ENCODE measurements around the gene VSIG10L2. TPM values are rescaled to one million over a fixed set of nuclear protein-coding genes. Genes with fewer than 3 reads are reported as not detected.

The VSIG10L2 gene
- total and polyA plus RNA-seq, 2 donors, result 0.09 to 0.84 TPM

DNA sequence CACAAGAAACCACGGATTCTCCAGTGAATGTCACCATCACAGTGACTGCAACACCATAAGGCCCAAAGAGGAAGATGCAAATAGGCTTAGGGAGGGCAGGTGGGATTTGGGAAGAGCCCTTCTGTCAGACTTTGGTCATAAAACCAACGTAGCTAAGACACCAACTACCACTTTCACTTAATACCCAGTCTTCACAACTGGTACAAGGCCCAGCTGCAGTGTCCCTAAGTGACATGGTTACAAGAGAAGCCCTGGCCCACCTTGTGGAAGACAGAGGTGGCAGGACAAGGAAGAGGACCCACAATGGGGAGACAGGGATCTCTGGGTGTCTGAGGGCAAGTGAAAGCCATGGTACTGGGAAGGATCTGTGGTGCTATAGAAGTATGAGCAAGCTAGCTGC is 10.0 kb downstream of the VSIG10L2 start:
- Histone ChIP-seq H3K9me3 (ENCODE audit: control insufficient read depth in 2 of 2, insufficient read depth in 1 of 2, low read length in 1 of 2) (no peaks in the 10 kb centered on the region), H3K27ac (ENCODE audit: low read depth in 1 of 2, low read length in 1 of 2) (no peak overlapping the region), H3K27me3 (ENCODE audit: control insufficient read depth in 2 of 2, insufficient read depth in 1 of 2, low read length in 1 of 2) (no peaks in the 10 kb centered on the region), H3K4me1 (ENCODE audit: control insufficient read depth in 2 of 2, insufficient read depth in 2 of 2, low read length in 2 of 2) (peaks cover 0 to 29% of the 10 kb centered on the region in 2 donors), H3K36me3 (ENCODE audit: control insufficient read depth in 2 of 2, insufficient read depth in 2 of 2, low read length in 1 of 2) (no peaks in the 10 kb centered on the region), H3K4me3 (ENCODE audit: low read length in 2 of 2) (no peak overlapping the region)
- 88% methylated on average over 2 of the region's 2 CpGs for WGBS
- no peak for DNase-seq (ENCODE audit: low read depth in 6 of 9, low spot score in 9 of 9)

DNA sequence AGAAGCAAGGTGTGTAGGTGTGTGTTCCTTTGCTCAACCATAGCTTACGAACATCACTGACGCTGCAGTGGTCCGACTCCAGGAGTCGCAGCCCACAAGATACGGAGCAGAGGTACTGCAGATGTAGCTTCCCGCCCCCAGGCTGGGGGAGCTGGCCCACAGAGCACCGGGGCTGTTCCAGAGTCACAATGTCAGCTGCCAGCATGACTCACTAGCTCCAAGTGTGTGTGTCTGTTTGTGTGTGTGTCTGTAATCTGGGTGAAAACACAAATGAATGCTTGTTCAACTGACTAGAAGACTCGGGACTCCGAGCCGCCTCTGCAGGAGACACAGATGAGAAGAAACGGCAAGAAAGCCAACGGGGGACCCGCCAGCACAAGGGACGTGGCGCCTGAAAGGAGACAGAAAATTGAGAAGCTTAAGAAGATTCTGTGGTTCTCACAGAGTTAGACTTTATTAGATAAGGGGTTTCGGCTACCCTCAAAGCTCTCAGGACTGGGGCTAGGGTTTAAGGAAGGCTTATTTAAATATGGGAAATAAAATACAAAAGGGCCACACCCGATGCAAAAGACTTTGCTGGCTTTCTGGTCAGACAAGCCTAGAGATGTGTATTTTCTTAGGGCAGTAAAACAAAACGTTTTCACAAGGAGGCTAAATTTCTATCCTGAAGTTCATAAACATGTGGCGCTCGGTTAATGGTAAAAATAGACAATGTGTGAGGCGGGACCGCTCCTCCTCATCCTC is 10.7 kb downstream of the VSIG10L2 start:
- no peak for DNase-seq (ENCODE audit: low read depth in 6 of 9, low spot score in 9 of 9)
- H3K27me3 ChIP-seq (ENCODE audit: control insufficient read depth in 2 of 2, insufficient read depth in 1 of 2, low read length in 1 of 2), result no peaks in the 10 kb centered on the region
- H3K27ac ChIP-seq (ENCODE audit: low read depth in 1 of 2, low read length in 1 of 2), result peak overlapping the region in 1 of 2 donors; percentile 75

DNA sequence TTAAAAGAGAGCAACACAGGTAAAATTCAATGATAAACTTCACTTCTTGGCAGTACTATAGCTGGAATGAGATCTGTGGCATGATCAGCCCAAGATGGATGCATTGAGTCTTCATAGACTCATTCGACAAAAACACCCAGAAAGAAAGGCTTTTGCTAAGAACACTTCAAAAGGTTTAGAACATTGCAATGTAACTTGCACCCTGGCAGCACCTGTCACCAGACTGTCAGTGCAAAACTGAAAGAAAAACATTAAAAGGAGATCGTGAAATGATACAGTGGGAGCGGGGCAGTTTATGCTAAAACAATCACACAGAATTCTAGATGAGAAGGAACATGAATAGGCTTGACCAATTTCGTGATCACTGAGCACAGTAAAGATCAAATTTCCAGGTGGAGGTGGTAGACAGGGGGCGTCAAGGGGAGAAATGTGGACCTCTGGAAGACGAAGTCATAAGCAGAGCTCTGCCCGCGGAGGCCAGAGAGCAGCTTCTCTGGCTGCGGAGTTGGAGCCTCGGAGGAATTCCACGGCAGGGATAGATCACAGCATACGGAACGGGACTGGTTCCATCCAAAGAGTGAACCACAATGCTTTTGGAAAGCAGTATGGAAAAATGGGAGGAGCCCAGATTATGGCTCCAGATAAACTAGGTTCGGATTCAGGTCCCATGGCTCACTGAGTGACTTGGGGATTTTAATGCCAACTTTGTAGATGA is 11.9 kb downstream of the VSIG10L2 start:
- H3K4me3 ChIP-seq (ENCODE audit: low read length in 2 of 2), result peak overlapping the region; percentile 11 to 29
- peak overlapping the region; percentile 55 to 75 for H3K27ac ChIP-seq (ENCODE audit: low read depth in 1 of 2, low read length in 1 of 2)
- 77% methylated on average over 14 of the region's 14 CpGs for WGBS
- peak in 8 of 9 donors; percentile 7 to 52 (median 26) for DNase-seq (ENCODE audit: low read depth in 6 of 9, low spot score in 9 of 9)
- peaks cover 0 to 25% of the 10 kb centered on the region in 2 donors for H3K4me1 ChIP-seq (ENCODE audit: control insufficient read depth in 2 of 2, insufficient read depth in 2 of 2, low read length in 2 of 2)
- H3K36me3 ChIP-seq (ENCODE audit: control insufficient read depth in 2 of 2, insufficient read depth in 2 of 2, low read length in 1 of 2), result no peaks in the 10 kb centered on the region
- H3K9me3 ChIP-seq (ENCODE audit: control insufficient read depth in 2 of 2, insufficient read depth in 1 of 2, low read length in 1 of 2), result no peaks in the 10 kb centered on the region
- H3K27me3 ChIP-seq (ENCODE audit: control insufficient read depth in 2 of 2, insufficient read depth in 1 of 2, low read length in 1 of 2), result no peaks in the 10 kb centered on the region

More for the DNA sequence above, 10.7 kb downstream of the VSIG10L2 start:
- 94% methylated on average over 22 of the region's 22 CpGs for WGBS
- Histone ChIP-seq H3K4me1 (ENCODE audit: control insufficient read depth in 2 of 2, insufficient read depth in 2 of 2, low read length in 2 of 2) (peaks cover 0 to 29% of the 10 kb centered on the region in 2 donors), H3K9me3 (ENCODE audit: control insufficient read depth in 2 of 2, insufficient read depth in 1 of 2, low read length in 1 of 2) (no peaks in the 10 kb centered on the region), H3K4me3 (ENCODE audit: low read length in 2 of 2) (no peak overlapping the region), H3K36me3 (ENCODE audit: control insufficient read depth in 2 of 2, insufficient read depth in 2 of 2, low read length in 1 of 2) (no peaks in the 10 kb centered on the region)

DNA sequence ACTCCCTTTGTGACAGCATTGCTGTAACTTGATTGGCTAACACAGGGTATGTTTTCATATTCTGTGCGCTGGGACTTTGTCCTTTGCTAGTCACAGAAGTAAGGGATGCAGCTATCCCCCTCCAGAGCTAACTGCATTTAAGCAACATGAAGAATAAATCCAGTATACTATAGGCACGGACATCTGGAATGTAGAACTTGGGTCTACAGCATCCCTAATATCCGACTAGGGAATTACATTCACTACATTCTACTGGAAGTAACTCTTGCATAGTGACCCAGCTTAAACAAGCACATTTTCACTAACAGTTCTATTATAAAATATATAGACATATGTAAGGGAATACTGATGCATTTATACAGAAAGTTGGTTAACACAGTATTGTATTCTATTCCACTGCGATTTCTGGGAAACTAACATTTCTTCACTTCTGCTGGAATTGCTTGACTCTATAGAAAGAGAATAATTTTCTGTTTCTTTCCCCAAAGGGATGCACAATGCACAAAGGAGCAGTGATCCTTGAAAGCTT is 13.1 kb downstream of the VSIG10L2 start:
- no peaks in the 10 kb centered on the region for H3K27me3 ChIP-seq (ENCODE audit: control insufficient read depth in 2 of 2, insufficient read depth in 1 of 2, low read length in 1 of 2)
- DNase-seq (ENCODE audit: low read depth in 6 of 9, low spot score in 9 of 9), result no peak
- peaks cover 0 to 25% of the 10 kb centered on the region in 2 donors for H3K4me1 ChIP-seq (ENCODE audit: control insufficient read depth in 2 of 2, insufficient read depth in 2 of 2, low read length in 2 of 2)
- H3K36me3 ChIP-seq (ENCODE audit: control insufficient read depth in 2 of 2, insufficient read depth in 2 of 2, low read length in 1 of 2), result no peaks in the 10 kb centered on the region
- no peak overlapping the region for H3K4me3 ChIP-seq (ENCODE audit: low read length in 2 of 2)
- 96% methylated on average over 4 of the region's 4 CpGs for WGBS
- H3K9me3 ChIP-seq (ENCODE audit: control insufficient read depth in 2 of 2, insufficient read depth in 1 of 2, low read length in 1 of 2), result no peaks in the 10 kb centered on the region
- no peak overlapping the region for H3K27ac ChIP-seq (ENCODE audit: low read depth in 1 of 2, low read length in 1 of 2)

DNA sequence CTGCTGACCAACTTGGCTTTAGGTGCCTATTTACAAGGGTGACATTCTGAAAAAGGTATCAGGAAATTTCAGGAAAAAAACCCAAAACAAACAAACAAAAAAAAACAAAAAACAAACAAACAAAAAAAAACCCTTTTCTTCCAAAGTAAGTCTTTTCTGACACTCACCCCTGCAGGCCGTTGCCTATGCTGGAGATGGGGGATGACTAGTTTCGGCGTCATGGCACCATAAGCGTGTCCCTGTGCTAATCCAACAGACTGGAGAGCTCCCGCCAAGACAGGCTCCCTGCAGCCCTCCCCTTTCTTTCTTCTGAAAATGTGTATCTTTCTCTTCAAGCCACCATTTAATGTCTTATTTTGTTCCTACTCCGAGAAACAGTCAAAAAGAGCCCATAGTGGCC is 13.7 kb downstream of the VSIG10L2 start:
- Histone ChIP-seq H3K9me3 (ENCODE audit: control insufficient read depth in 2 of 2, insufficient read depth in 1 of 2, low read length in 1 of 2) (no peaks in the 10 kb centered on the region), H3K4me3 (ENCODE audit: low read length in 2 of 2) (no peak overlapping the region), H3K4me1 (ENCODE audit: control insufficient read depth in 2 of 2, insufficient read depth in 2 of 2, low read length in 2 of 2) (peaks cover 0 to 25% of the 10 kb centered on the region in 2 donors), H3K27ac (ENCODE audit: low read depth in 1 of 2, low read length in 1 of 2) (no peak overlapping the region), H3K36me3 (ENCODE audit: control insufficient read depth in 2 of 2, insufficient read depth in 2 of 2, low read length in 1 of 2) (no peaks in the 10 kb centered on the region), H3K27me3 (ENCODE audit: control insufficient read depth in 2 of 2, insufficient read depth in 1 of 2, low read length in 1 of 2) (no peaks in the 10 kb centered on the region)
- 95% methylated on average over 6 of the region's 6 CpGs for WGBS
- DNase-seq (ENCODE audit: low read depth in 6 of 9, low spot score in 9 of 9), result no peak

DNA sequence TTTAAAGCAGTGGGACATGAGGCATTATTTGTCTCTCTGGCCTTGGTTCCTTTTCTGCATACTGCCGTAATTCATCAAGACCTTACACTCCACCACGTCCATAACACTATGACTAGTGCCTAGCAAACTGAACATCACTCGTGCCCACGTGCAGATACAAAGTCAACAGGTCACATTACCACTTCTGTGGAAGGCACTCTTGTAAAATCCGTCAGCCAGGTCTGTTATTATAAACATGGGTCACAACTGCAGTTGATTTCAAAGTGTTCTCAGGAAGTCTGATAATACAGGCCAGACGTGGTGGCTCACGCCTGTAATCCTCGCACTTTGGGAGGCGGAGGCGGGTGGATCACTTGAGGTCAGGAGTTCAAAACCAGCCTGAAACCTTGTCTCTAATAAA is 14.1 kb downstream of the VSIG10L2 start:
- Histone ChIP-seq H3K4me3 (ENCODE audit: low read length in 2 of 2) (no peak overlapping the region), H3K27ac (ENCODE audit: low read depth in 1 of 2, low read length in 1 of 2) (no peak overlapping the region), H3K4me1 (ENCODE audit: control insufficient read depth in 2 of 2, insufficient read depth in 2 of 2, low read length in 2 of 2) (peaks cover 0 to 25% of the 10 kb centered on the region in 2 donors), H3K36me3 (ENCODE audit: control insufficient read depth in 2 of 2, insufficient read depth in 2 of 2, low read length in 1 of 2) (no peaks in the 10 kb centered on the region), H3K27me3 (ENCODE audit: control insufficient read depth in 2 of 2, insufficient read depth in 1 of 2, low read length in 1 of 2) (no peaks in the 10 kb centered on the region), H3K9me3 (ENCODE audit: control insufficient read depth in 2 of 2, insufficient read depth in 1 of 2, low read length in 1 of 2) (no peaks in the 10 kb centered on the region)
- WGBS, result 94% methylated on average over 10 of the region's 10 CpGs
- no peak for DNase-seq (ENCODE audit: low read depth in 6 of 9, low spot score in 9 of 9)

DNA sequence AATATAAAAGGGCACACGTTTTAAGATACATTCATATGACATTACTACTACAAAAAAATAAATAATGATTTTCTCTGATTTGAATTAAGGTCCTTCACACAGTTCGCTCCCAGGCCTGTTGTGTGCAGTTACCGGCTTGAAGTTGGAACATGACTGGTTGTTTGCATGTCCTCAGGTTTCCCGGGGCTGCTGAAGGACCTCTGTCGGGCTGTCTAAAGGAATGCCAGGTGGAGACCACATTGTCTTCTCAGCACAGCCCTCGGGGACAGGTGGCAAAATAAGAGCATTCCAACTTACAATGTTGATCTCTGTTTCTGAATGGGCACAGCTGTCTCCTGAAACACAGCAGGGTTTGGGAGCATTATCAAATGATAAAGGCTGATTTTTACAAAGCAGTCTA is 14.9 kb downstream of the VSIG10L2 start:
- Histone ChIP-seq H3K27ac (ENCODE audit: low read depth in 1 of 2, low read length in 1 of 2) (no peak overlapping the region), H3K9me3 (ENCODE audit: control insufficient read depth in 2 of 2, insufficient read depth in 1 of 2, low read length in 1 of 2) (no peaks in the 10 kb centered on the region), H3K4me1 (ENCODE audit: control insufficient read depth in 2 of 2, insufficient read depth in 2 of 2, low read length in 2 of 2) (peaks cover 0 to 22% of the 10 kb centered on the region in 2 donors), H3K36me3 (ENCODE audit: control insufficient read depth in 2 of 2, insufficient read depth in 2 of 2, low read length in 1 of 2) (no peaks in the 10 kb centered on the region), H3K27me3 (ENCODE audit: control insufficient read depth in 2 of 2, insufficient read depth in 1 of 2, low read length in 1 of 2) (no peaks in the 10 kb centered on the region), H3K4me3 (ENCODE audit: low read length in 2 of 2) (no peak overlapping the region)
- DNase-seq (ENCODE audit: low read depth in 6 of 9, low spot score in 9 of 9), result no peak
- 89% methylated on average over 6 of the region's 6 CpGs for WGBS

DNA sequence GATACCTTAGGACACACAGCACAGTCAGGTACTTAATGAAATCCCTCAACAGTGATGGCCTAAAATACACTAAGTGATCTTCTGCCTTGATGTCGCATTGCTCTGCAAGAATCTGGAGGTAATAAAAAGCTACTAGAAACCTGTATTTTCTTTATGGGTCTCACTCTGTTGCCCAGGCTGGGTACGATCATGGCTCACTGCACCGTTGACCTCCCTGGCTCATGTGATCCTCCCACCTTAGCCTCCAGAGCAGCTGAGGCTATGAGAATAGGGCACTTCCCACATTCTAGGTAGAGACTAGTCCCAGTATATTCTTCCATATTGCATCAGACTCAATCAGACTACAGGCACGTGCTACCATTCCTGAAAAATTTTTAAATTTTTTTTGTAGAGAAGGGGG is 21.7 kb downstream of the VSIG10L2 start:
- 98% methylated on average over 4 of the region's 4 CpGs for WGBS
- Histone ChIP-seq H3K4me1 (ENCODE audit: control insufficient read depth in 2 of 2, insufficient read depth in 2 of 2, low read length in 2 of 2) (no peaks in the 10 kb centered on the region), H3K4me3 (ENCODE audit: low read length in 2 of 2) (no peak overlapping the region), H3K27me3 (ENCODE audit: control insufficient read depth in 2 of 2, insufficient read depth in 1 of 2, low read length in 1 of 2) (no peaks in the 10 kb centered on the region), H3K9me3 (ENCODE audit: control insufficient read depth in 2 of 2, insufficient read depth in 1 of 2, low read length in 1 of 2) (no peaks in the 10 kb centered on the region), H3K36me3 (ENCODE audit: control insufficient read depth in 2 of 2, insufficient read depth in 2 of 2, low read length in 1 of 2) (no peaks in the 10 kb centered on the region), H3K27ac (ENCODE audit: low read depth in 1 of 2, low read length in 1 of 2) (no peak overlapping the region)
- no peak for DNase-seq (ENCODE audit: low read depth in 6 of 9, low spot score in 9 of 9)

DNA sequence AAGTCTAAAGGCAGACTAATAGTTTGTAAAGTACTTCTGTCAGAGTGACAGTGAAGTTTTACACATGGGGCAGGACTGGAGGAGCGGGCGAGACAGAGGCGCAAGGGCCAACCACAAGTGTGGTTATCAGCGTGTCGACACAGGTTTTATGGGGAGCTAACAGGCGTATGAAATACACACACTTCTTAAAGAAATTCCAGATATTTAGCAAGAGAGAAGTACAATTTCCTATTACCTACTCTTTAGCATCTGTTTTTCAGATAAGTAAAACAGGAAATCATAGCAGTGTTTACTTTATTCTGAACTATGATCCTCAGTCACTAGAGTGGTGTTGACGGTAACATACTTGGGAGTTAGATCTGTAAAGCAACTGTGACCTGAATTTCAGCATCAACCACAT is 22.5 kb downstream of the VSIG10L2 start:
- H3K36me3 ChIP-seq (ENCODE audit: control insufficient read depth in 2 of 2, insufficient read depth in 2 of 2, low read length in 1 of 2), result no peaks in the 10 kb centered on the region
- H3K4me1 ChIP-seq (ENCODE audit: control insufficient read depth in 2 of 2, insufficient read depth in 2 of 2, low read length in 2 of 2), result no peaks in the 10 kb centered on the region
- no peak overlapping the region for H3K4me3 ChIP-seq (ENCODE audit: low read length in 2 of 2)
- 24% methylated on average over 7 of the region's 7 CpGs for WGBS
- no peaks in the 10 kb centered on the region for H3K27me3 ChIP-seq (ENCODE audit: control insufficient read depth in 2 of 2, insufficient read depth in 1 of 2, low read length in 1 of 2)
- no peaks in the 10 kb centered on the region for H3K9me3 ChIP-seq (ENCODE audit: control insufficient read depth in 2 of 2, insufficient read depth in 1 of 2, low read length in 1 of 2)
- no peak for DNase-seq (ENCODE audit: low read depth in 6 of 9, low spot score in 9 of 9)
- no peak overlapping the region for H3K27ac ChIP-seq (ENCODE audit: low read depth in 1 of 2, low read length in 1 of 2)
